Stimulated activated CD8-positive, alpha-beta memory T cell treated with anti-CD3 and anti-CD28 coated beads, Interleukin-12 subunit alpha, Interleukin-12 subunit beta, amount 100 ng/mL, for 4 hours (primary cell): ENCODE results near the gene HS3ST3B1.

Source experiments
- DNase-seq: peaks from one replicate; pipeline ENCODE4 v3.0.0-alpha.2; 2020; ENCODE audit warnings: low read depth

The HS3ST3B1 gene

GRCh38 chr17:14300575-14301278 lies at the start of gene HS3ST3B1:
Gene HS3ST3B1 (plus strand): TSS chr17:14301081. CDS start chr17:14301519, 438 bp downstream.
- DNase-seq = peak; percentile 97

DNA sequence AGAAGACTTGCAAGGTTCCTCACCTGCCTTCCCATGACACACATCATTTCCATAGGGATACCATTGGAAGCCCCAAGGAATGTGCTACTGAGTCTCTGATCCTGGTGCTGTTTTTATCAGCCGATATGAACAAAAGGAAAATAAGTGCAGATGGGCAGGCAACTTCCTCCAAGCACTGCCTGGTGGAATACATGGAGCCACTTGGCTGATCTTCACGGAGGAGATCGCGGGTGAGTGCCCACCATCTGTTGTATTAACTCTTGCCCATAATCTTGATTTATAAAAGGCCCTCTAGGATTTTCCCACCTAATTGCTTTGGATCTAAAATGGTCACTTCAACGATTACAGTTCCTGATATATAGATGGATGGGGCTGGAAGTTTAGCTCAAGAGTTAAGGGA lies 39.5 kb upstream of the HS3ST3B1 start:
- DNase-seq = no peak

DNA sequence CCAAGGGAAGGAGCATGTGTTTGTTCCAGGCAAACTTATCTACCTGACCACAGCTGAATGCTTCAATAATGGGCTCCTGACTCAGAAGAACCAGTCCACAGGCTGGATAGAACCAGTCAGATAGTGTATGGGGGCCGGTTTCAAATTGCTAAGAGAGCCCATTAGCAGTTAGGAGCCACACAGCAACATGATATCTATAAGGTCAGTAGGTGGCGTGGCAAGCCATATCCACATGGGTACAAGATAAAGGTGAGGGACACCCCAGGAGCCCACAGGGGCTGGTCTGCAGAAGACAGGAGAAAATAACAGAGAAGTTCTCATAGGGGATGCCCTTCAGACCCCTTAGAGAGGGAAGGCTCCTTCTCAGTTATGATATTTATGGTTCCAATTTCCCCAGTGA lies 32.6 kb upstream of the HS3ST3B1 start:
- no peak for DNase-seq

- DNase-seq = no peak
Measured at GRCh38 chr17:14269473-14269872, 31.4 kb upstream of the HS3ST3B1 start.

GRCh38 chr17:14270508-14270907 lies 30.4 kb upstream of the HS3ST3B1 start:
- no peak for DNase-seq

- no peak for DNase-seq
Measured at GRCh38 chr17:14276535-14277250, 24.2 kb upstream of the HS3ST3B1 start.

DNA sequence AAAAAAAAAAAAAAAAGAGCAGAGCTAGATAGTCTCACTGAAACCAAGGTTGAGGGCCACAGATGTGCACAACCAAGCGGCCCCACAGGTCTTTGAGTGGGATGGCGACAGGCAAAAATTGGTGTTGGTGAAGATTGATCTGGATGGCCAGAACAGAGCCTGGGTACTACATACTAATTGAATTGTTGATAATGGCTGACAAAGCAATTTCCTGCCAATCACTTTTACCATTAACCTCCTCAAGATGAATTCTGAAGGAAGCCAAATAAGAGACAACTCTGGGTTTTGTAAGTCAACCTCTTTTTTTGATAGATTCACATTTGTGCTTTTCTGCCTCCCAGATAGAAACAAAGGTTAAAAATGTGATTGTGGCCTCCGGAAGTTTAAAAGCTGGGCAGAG lies 19.4 kb upstream of the HS3ST3B1 start:
- no peak for DNase-seq

DNA sequence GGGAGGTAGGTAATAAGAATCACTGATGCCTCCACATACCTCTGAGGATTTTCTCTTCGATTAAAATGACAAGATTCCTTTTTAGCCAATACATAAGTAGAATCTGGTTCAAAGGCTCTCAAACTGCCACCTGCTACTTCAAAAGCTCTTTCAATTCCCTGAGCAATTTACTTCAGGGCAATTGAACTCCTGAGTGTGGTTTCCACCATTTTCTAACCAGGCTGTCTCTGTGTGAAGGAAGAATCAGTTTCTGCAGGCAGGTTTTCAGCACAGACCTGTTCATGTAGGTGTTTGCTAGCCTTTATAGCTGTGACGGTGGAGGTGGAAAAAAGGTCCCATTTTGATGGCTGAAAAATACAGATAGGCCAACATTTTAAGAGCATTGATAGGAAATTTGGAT lies 18.2 kb upstream of the HS3ST3B1 start:
- DNase-seq = no peak

- no peak for DNase-seq
Measured at GRCh38 chr17:14289162-14289561, 11.7 kb upstream of the HS3ST3B1 start.

- DNase-seq = no peak
Measured at GRCh38 chr17:14294876-14295275, 6.0 kb upstream of the HS3ST3B1 start.

GRCh38 chr17:14295676-14296075 lies 5.2 kb upstream of the HS3ST3B1 start:
- DNase-seq = no peak

- DNase-seq = no peak
Measured at GRCh38 chr17:14296166-14296910, 4.5 kb upstream of the HS3ST3B1 start.

DNA sequence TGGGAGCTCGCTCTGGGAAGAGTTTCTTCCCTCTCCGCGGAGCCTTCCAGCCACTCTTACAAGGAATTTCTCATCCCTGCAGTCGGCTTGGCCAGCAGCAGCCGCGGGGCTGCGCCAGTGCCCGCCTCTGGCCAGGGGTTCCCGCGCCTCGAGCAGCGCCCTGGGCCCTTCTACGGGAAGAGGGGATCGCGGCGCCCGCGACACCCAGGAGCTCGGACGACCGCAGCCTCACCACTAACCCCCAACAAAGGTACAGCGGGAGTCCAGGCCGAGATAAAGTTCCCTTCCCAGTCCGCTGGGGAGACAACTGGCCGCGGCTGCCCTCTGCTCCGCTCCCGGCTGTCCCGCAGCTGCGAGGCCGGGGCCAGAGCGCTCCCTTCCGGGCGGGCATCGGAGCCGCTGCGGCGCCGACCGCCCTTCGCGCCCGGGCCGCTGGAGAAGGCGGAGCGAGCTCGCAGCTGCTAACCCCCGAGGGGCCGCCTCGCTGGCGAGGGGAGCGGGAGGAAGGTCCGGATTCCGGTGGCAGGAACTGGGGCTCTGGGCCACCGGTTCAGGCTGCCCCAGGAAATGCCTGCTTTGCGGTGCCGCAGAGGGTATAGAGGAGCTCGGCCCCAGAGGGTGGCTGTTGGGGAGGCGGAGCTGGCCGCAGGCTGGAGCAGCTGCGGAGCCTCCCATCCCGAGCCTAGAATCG lies 3.6 kb upstream of the HS3ST3B1 start:
- DNase-seq = no peak

- DNase-seq = no peak
Measured at GRCh38 chr17:14298221-14298946, 2.5 kb upstream of the HS3ST3B1 start.

DNA sequence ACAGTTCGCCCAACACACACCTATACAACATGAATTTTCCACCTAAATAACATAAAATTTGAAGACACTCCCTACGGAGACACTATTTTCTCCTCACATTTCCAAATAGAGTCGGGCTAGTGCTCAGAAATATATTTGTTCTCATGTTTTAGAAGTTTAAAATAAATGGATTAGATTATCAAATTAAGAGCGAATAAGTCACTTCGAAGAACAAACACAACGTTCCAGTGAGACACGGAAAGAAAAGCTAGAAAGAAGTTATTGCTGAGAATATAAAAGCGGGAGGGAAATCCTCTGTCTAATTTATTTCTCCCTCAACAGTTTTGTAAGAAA lies 2.0 kb upstream of the HS3ST3B1 start:
- DNase-seq = no peak

DNA sequence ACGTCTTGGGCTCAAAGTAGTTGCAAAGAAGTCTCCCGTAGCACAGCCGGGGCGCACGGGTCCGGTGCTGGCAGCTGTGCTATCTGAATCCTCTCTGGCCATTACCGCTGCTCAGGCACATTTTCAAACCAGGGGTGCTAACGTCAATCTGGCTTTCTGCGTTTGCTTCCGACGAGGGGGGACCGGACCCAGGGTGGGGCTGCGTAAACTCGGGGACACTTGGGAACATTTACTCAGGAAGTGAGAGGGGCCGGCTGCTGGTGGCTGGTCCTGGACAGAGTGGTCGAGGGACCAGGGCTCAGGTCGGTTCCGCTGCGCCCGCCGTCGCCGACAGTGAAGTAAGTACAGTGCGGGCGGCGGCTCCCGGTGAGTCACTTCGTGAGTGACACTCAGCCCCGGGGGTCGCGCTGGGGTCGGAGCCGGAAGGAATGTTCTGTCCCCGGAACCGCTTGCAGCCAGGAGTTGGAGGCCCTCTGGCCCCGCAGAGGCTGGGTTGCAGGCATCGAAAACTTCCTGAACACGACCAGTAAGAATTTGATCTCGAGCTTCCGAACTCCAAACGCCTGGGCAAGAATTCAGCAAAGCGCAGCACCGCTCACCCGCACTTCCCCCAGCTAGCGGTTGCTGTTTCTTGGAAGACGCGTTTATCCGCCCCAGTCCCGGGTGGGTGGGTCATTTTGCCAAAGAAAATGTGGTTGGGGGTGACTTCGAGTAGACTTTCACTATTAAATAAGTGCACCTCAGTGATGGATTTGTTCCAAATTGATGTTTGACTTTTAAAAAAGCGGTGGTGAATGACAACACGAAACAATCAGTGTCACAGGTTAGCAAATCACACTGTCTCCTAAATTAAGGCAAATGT lies 1.4 kb upstream of the HS3ST3B1 start:
- DNase-seq = no peak

DNA sequence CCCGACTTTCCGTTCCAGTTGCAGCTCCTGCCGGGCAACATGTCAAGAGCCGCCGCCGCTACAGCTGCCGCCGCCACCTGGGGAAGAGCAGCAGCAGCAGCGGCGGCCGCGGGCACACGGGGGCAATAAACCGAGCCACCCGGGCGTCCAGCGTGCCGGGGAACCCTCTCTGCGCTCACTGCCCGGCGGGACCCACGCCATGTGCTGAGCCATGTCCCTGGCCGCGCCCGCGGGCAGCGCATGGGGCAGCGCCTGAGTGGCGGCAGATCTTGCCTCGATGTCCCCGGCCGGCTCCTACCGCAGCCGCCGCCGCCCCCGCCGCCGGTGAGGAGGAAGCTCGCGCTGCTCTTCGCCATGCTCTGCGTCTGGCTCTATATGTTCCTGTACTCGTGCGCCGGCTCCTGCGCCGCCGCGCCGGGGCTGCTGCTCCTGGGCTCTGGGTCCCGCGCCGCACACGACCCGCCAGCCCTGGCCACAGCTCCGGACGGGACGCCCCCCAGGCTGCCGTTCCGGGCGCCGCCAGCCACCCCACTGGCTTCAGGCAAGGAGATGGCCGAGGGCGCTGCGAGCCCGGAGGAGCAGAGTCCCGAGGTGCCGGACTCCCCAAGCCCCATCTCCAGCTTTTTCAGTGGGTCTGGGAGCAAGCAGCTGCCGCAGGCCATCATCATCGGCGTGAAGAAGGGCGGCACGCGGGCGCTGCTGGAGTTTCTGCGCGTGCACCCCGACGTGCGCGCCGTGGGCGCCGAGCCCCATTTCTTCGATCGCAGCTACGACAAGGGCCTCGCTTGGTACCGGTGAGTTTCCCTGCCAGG lies 604 bp downstream of the HS3ST3B1 start:
- peak; percentile 37 for DNase-seq

DNA sequence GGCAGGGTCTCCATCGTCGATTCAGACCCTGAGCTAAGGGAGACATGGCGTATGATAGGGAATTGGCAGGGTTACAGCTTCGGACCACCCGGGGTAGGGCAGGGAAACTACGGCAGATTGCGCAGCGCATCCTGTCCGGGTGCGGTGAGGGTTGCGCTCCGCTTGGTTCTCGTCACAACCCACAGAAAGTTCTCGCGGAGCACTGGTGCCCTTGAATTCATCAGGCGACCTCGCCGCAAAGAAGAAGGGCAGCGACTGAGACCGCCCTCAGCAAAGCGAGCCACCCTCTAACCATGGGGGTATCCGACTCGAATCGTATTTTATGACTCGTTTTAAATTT lies 1.2 kb downstream of the HS3ST3B1 start:
- peak; percentile 49 for DNase-seq

GRCh38 chr17:14302431-14303099 lies 1.7 kb downstream of the HS3ST3B1 start:
- DNase-seq = peak; percentile 74
